Mesenchymal stem cell (in vitro differentiated cells and primary cell): ENCODE data around the gene LAPTM4A.
"Not testable (repeated sequence)": the region's sequence is repeated elsewhere in the genome, so short reads cannot be mapped to it uniquely, and the experiment has no call there.

Experiments used
- DNase-seq: peaks from one replicate; pipeline ENCODE4 v3.0.0-alpha.2; 2013
- H2AFZ ChIP-seq: one replicate; pipeline ENCODE4 v1.6.1; 2013; ENCODE audit warnings: low read depth, mild to moderate bottlenecking, control low read depth, inconsistent platforms, low read length, moderate library complexity
- H2AK5ac ChIP-seq: 2 replicates; pipeline ENCODE4 v1.6.1; 2013; ENCODE audit warnings: low read length, moderate library complexity, mild to moderate bottlenecking, inconsistent platforms; ENCODE audit not compliant: severe bottlenecking
- H2BK120ac ChIP-seq: one replicate; pipeline ENCODE4 v1.6.1; 2013; ENCODE audit warnings: low read depth, mild to moderate bottlenecking, inconsistent platforms, low read length, moderate library complexity
- H2BK12ac ChIP-seq, 2 experiments: one replicate each; pipeline ENCODE4 v1.6.1; 2013; ENCODE audit warnings: inconsistent platforms in 2 of 2, low read length in 2 of 2, mild to moderate bottlenecking in 2 of 2, moderate library complexity in 2 of 2, control low read depth in 1 of 2
- H2BK15ac ChIP-seq: one replicate; pipeline ENCODE4 v1.6.1; 2013; ENCODE audit warnings: mild to moderate bottlenecking, low read depth, inconsistent platforms; ENCODE audit not compliant: poor library complexity, severe bottlenecking
- H2BK5ac ChIP-seq: 2 replicates; pipeline ENCODE4 v1.6.1; 2013; ENCODE audit warnings: low read depth, mild to moderate bottlenecking, low read length, control low read depth, inconsistent platforms; ENCODE audit not compliant: poor library complexity, severe bottlenecking
- H3K14ac ChIP-seq, 2 experiments: one replicate each; pipeline ENCODE4 v1.6.1; 2013; ENCODE audit warnings: inconsistent platforms in 2 of 2, low read length in 2 of 2, control low read depth in 1 of 2, mild to moderate bottlenecking in 1 of 2, moderate library complexity in 1 of 2
- H3K18ac ChIP-seq, 2 experiments: one replicate each; pipeline ENCODE4 v1.6.1; 2013; ENCODE audit warnings: inconsistent platforms in 2 of 2, low read length in 2 of 2, control low read depth in 1 of 2, low read depth in 1 of 2, mild to moderate bottlenecking in 1 of 2
- H3K23ac ChIP-seq, 2 experiments: one replicate each; pipeline ENCODE4 v1.6.1; 2013; ENCODE audit warnings: inconsistent platforms in 2 of 2, low read length in 2 of 2, mild to moderate bottlenecking in 2 of 2, moderate library complexity in 2 of 2, control low read depth in 1 of 2
- H3K27ac ChIP-seq: 2 replicates; pipeline ENCODE4 v1.5.1; 2013; ENCODE audit warnings: mild to moderate bottlenecking, moderate library complexity, low read length, control low read depth, inconsistent platforms; ENCODE audit not compliant: poor library complexity, severe bottlenecking
- H3K27me3 ChIP-seq, 2 experiments: 2 replicates each; pipeline versions ENCODE4 v1.6.1 to v1.7.0; 2013; ENCODE audit warnings: low read length in 2 of 2, mild to moderate bottlenecking in 2 of 2, moderate library complexity in 2 of 2, control low read depth in 1 of 2, inconsistent platforms in 1 of 2; ENCODE audit not compliant: control insufficient read depth in 1 of 2, insufficient read depth in 1 of 2
- H3K36me3 ChIP-seq, 2 experiments: 2 replicates each; pipeline versions ENCODE4 v1.6.1 to v1.7.0; 2013; ENCODE audit warnings: low read length in 2 of 2, control low read depth in 1 of 2, inconsistent platforms in 1 of 2, low read depth in 1 of 2, mild to moderate bottlenecking in 1 of 2; ENCODE audit not compliant: insufficient read depth in 2 of 2, control insufficient read depth in 1 of 2
- H3K4ac ChIP-seq, 2 experiments: one replicate each; pipeline ENCODE4 v1.6.1; 2013; ENCODE audit warnings: inconsistent platforms in 2 of 2, low read length in 2 of 2, mild to moderate bottlenecking in 2 of 2, moderate library complexity in 2 of 2, control low read depth in 1 of 2, low read depth in 1 of 2
- H3K4me1 ChIP-seq: 2 replicates; pipeline ENCODE4 v1.6.1; 2013; ENCODE audit warnings: low read depth, low read length, control low read depth; ENCODE audit not compliant: control insufficient read depth, insufficient read depth
- H3K4me2 ChIP-seq: 2 replicates; pipeline ENCODE4 v1.6.1; 2013; ENCODE audit warnings: low read length, mild to moderate bottlenecking, inconsistent platforms; ENCODE audit not compliant: poor library complexity, severe bottlenecking
- H3K4me3 ChIP-seq, 2 experiments: 2 replicates each; pipeline versions ENCODE4 v1.5.1 to v1.7.0; 2013; ENCODE audit warnings: low read length in 2 of 2, mild to moderate bottlenecking in 2 of 2, control low read depth in 1 of 2, low read depth in 1 of 2; ENCODE audit not compliant: insufficient read depth in 1 of 2
- H3K79me1 ChIP-seq: replicated peaks from 2 replicates; pipeline ENCODE4 v1.6.1; 2013; ENCODE audit warnings: mild to moderate bottlenecking, control low read depth, low read length, inconsistent platforms; ENCODE audit not compliant: poor library complexity, severe bottlenecking
- H3K9ac ChIP-seq: 2 replicates; pipeline ENCODE4 v1.7.0; 2013; ENCODE audit warnings: mild to moderate bottlenecking, low read length, moderate library complexity
- H3K9me3 ChIP-seq: 2 replicates; pipeline ENCODE4 v1.7.0; 2013; ENCODE audit warnings: mild to moderate bottlenecking, low read length; ENCODE audit not compliant: control insufficient read depth
- H4K8ac ChIP-seq: one replicate; pipeline ENCODE4 v1.6.1; 2013; ENCODE audit warnings: inconsistent platforms, mild to moderate bottlenecking, low read length, moderate library complexity
- H4K91ac ChIP-seq: one replicate; pipeline ENCODE4 v1.6.1; 2013; ENCODE audit warnings: mild to moderate bottlenecking, low read length, inconsistent platforms
- WGBS: methylation state at CpG from one replicate; pipeline ENCODE4 v1.1.7; 2013; ENCODE audit warnings: mixed read lengths; 5-methylcytosine and 5-hydroxymethylcytosine counted together

LAPTM4A gene

GRCh38 chr2:20074901-20075300 lies 23.5 kb upstream of the LAPTM4A start:
- H3K27ac ChIP-seq, result no peak overlapping the region
- 92% methylated on average over 8 of the region's 8 CpGs for WGBS
- H3K18ac ChIP-seq, result no peak overlapping the region
- H3K4me1 ChIP-seq, result peaks cover 7% of the 10 kb centered on the region
- H3K4me2 ChIP-seq, result no peak overlapping the region
- H3K4me3 ChIP-seq, result no peak overlapping the region
- H2AFZ ChIP-seq, result no peak overlapping the region
- peaks cover 6% of the 10 kb centered on the region for H3K9me3 ChIP-seq
- H3K79me1 ChIP-seq, result no peaks in the 10 kb centered on the region
- DNase-seq, result no peak
- H3K23ac ChIP-seq, result no peak overlapping the region
- no peak overlapping the region for H3K9ac ChIP-seq
- H2BK120ac ChIP-seq, result no peak overlapping the region
- H2BK5ac ChIP-seq, result no peak overlapping the region
- H3K36me3 ChIP-seq, result no peaks in the 10 kb centered on the region
- H2BK12ac ChIP-seq, result peak overlapping the region in 1 of 2 experiments; percentile 29
- no peak overlapping the region for H4K8ac ChIP-seq
- no peak overlapping the region for H3K4ac ChIP-seq
- no peak overlapping the region for H2BK15ac ChIP-seq
- no peak overlapping the region for H4K91ac ChIP-seq
- no peak overlapping the region for H3K14ac ChIP-seq
- no peaks in the 10 kb centered on the region for H3K27me3 ChIP-seq
- no peak overlapping the region for H2AK5ac ChIP-seq

GRCh38 chr2:20074046-20074648 lies 22.7 kb upstream of the LAPTM4A start:
- H4K8ac ChIP-seq, DNase-seq, H2BK120ac ChIP-seq, H2AFZ ChIP-seq, H2BK5ac ChIP-seq, H3K9me3 ChIP-seq, H3K4me1 ChIP-seq, H3K4me2 ChIP-seq, H3K27ac ChIP-seq, H3K79me1 ChIP-seq, H3K14ac ChIP-seq, H3K23ac ChIP-seq, H3K27me3 ChIP-seq, H4K91ac ChIP-seq, H3K4ac ChIP-seq, H2BK15ac ChIP-seq, H2AK5ac ChIP-seq, H3K18ac ChIP-seq, H2BK12ac ChIP-seq, H3K4me3 ChIP-seq, H3K36me3 ChIP-seq: not testable (repeated sequence)
- WGBS, result 86% methylated on average over 9 of the region's 9 CpGs
- peak overlapping the region; percentile 94 for H3K9ac ChIP-seq

GRCh38 chr2:20073460-20073859 lies 22.0 kb upstream of the LAPTM4A start:
- Histone ChIP-seq H2BK12ac (no peak overlapping the region), H3K27ac (no peak overlapping the region), H3K23ac (no peak overlapping the region), H2BK120ac (no peak overlapping the region), H3K14ac (no peak overlapping the region), H3K18ac (no peak overlapping the region), H3K36me3 (no peaks in the 10 kb centered on the region), H4K8ac (no peak overlapping the region), H3K9me3 (peaks cover 6% of the 10 kb centered on the region), H2AK5ac (no peak overlapping the region), H3K9ac (peak overlapping the region; percentile 94), H3K4me1 (peaks cover 9% of the 10 kb centered on the region), H3K4ac (no peak overlapping the region), H2BK5ac (no peak overlapping the region), H2BK15ac (no peak overlapping the region), H4K91ac (no peak overlapping the region), H3K27me3 (no peaks in the 10 kb centered on the region), H3K79me1 (no peaks in the 10 kb centered on the region), H3K4me3 (no peak overlapping the region), H3K4me2 (no peak overlapping the region), H2AFZ (no peak overlapping the region)
- DNase-seq, result no peak
- 98% methylated on average over 2 of the region's 2 CpGs for WGBS

GRCh38 chr2:20072436-20073158 lies 21.2 kb upstream of the LAPTM4A start:
- peak overlapping the region in 1 of 2 experiments; percentile 73 for H3K4me3 ChIP-seq
- peak overlapping the region in 1 of 2 experiments; percentile 71 for H2BK12ac ChIP-seq
- peaks cover 4% of the 10 kb centered on the region for H3K9me3 ChIP-seq
- no peak overlapping the region for H2AFZ ChIP-seq
- H3K14ac ChIP-seq, result no peak overlapping the region
- H3K4me2 ChIP-seq, result no peak overlapping the region
- H4K8ac ChIP-seq, result no peak overlapping the region
- peak overlapping the region; percentile 94 for H3K9ac ChIP-seq
- no peaks in the 10 kb centered on the region for H3K36me3 ChIP-seq
- no peak overlapping the region for H2BK5ac ChIP-seq
- peak overlapping the region in 1 of 2 experiments; percentile 1 for H3K4ac ChIP-seq
- peak overlapping the region in 1 of 2 experiments; percentile 19 for H3K18ac ChIP-seq
- DNase-seq, result no peak
- no peak overlapping the region for H2AK5ac ChIP-seq
- no peak overlapping the region for H3K27ac ChIP-seq
- H2BK15ac ChIP-seq, result no peak overlapping the region
- no peak overlapping the region for H2BK120ac ChIP-seq
- no peaks in the 10 kb centered on the region for H3K79me1 ChIP-seq
- no peaks in the 10 kb centered on the region for H3K27me3 ChIP-seq
- WGBS, result 98% methylated on average over 4 of the region's 7 CpGs
- H4K91ac ChIP-seq, result no peak overlapping the region
- H3K4me1 ChIP-seq, result peaks cover 9% of the 10 kb centered on the region
- H3K23ac ChIP-seq, result no peak overlapping the region
